Adrenal gland (tissue), 5 donors: ENCODE measurements around the gene YKT6.

Experiments used
- CTCF ChIP-seq, 6 experiments: fragments of 450-650 bp in 4 of 6; fragments of 200-600 bp in 2 of 6; sonication (generic) in 1 of 6; IDR thresholded peaks; 1 replicate in 5 of 6; 2 replicates in 1 of 6; pipeline versions ENCODE4 v1.5.1 to v1.8.0; 2016 to 2021; ENCODE audit warnings: antibody characterized with exemption in 6 of 6, mild to moderate bottlenecking in 2 of 6, moderate library complexity in 1 of 6
- POLR2A ChIP-seq, 2 donors: fragments of 450-650 bp; IDR thresholded peaks; one replicate each; pipeline ENCODE4 v1.6.1; 2017; ENCODE audit warnings: antibody characterized with exemption in 2 of 2, mild to moderate bottlenecking in 2 of 2, moderate library complexity in 1 of 2
- donor health status: DM: no; HTN: no; CAD: no.

DNA sequence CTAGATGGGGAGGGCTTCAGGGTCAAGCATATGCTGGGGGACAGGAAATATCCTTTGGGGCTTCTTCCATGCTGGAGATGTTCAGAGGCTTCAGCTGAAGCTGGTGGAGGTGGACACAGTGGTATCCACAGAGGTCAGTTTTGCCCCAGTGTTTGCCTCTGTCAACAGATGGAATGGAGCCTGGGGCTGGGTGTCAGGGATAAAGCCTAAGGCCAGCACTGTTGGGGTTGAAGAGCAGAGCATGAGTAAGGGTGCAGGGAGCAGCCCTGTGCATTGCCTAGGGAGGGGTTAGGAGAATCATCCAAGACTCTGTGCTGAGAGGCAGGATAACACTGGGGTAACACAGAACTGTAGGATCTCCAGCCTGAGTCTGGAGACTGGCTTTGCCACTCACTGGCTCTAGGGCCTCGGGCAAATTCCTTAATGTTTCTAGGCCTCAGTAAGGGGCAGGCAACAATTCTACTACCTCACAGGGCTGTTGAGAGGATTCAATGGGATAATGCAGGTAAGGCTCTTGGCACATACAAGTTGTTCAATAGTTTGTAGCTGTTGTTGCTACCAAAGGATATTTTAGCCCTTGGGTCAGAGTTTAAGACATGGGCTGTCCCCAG, 37.9 kb upstream of the YKT6 start:
- TF ChIP-seq CTCF (IDR thresholded peaks at IDR 0.05): no peak
- no peak for TF ChIP-seq POLR2A (IDR thresholded peaks at IDR 0.05)
